ENCODE data around the gene MEX3D.
"Not testable (repeated sequence)": the region's sequence is repeated elsewhere in the genome, so short reads cannot be mapped to it uniquely, and the experiment has no call there.

The MEX3D gene

GRCh38 chr19:1551068-1552040, 16.8 kb downstream of the MEX3D start:
- no peak for TF ChIP-seq GABPA (IDR thresholded peaks at IDR 0.05; ENCODE audit: low read depth)
- no peak for TF ChIP-seq CTCF (IDR thresholded peaks at IDR 0.05; ENCODE audit: insufficient read depth, low read length)
- TF ChIP-seq SPI1 (IDR thresholded peaks at IDR 0.05; ENCODE audit: borderline replicate concordance, low read depth), result no peak
- TF ChIP-seq POLR2AphosphoS5 (IDR thresholded peaks at IDR 0.05; ENCODE audit: low read depth), result no peak
- DNase-seq (ENCODE audit: low read depth in 1 of 2, low spot score in 1 of 2), result no peak
- H3K27me3 ChIP-seq (ENCODE audit: insufficient read depth, poor library complexity, severe bottlenecking), result no peaks in the 10 kb centered on the region
- no peak overlapping the region for H3K27ac ChIP-seq (replicated peaks)
- no peak overlapping the region for H3K4me3 ChIP-seq (replicated peaks; ENCODE audit: insufficient read depth, low read length)

GRCh38 chr19:1549332-1549945, 18.7 kb downstream of the MEX3D start:
- Histone ChIP-seq H3K27ac (replicated peaks) (no peak overlapping the region), H3K4me3 (replicated peaks; ENCODE audit: insufficient read depth, low read length) (no peak overlapping the region), H3K27me3 (ENCODE audit: insufficient read depth, poor library complexity, severe bottlenecking) (peaks cover 3% of the 10 kb centered on the region)
- DNase-seq (ENCODE audit: low read depth in 1 of 2, low spot score in 1 of 2), result no peak
- TF ChIP-seq CTCF (IDR thresholded peaks at IDR 0.05; ENCODE audit: insufficient read depth, low read length) (no peak), POLR2AphosphoS5 (IDR thresholded peaks at IDR 0.05; ENCODE audit: low read depth) (no peak), GABPA (IDR thresholded peaks at IDR 0.05; ENCODE audit: low read depth) (no peak), REST (IDR thresholded peaks at IDR 0.05; ENCODE audit: insufficient replicate concordance, low read depth) (no peak), SPI1 (IDR thresholded peaks at IDR 0.05; ENCODE audit: borderline replicate concordance, low read depth) (no peak)

- Histone ChIP-seq H3K27me3 (ENCODE audit: insufficient read depth, poor library complexity, severe bottlenecking) (peaks cover 20% of the 10 kb centered on the region), H3K27ac (replicated peaks) (no peak overlapping the region), H3K4me3 (replicated peaks; ENCODE audit: insufficient read depth, low read length) (no peak overlapping the region)
- DNase-seq (ENCODE audit: low read depth in 1 of 2, low spot score in 1 of 2), result no peak
- TF ChIP-seq CTCF (IDR thresholded peaks at IDR 0.05; ENCODE audit: insufficient read depth, low read length) (no peak), POLR2AphosphoS5 (IDR thresholded peaks at IDR 0.05; ENCODE audit: low read depth) (no peak), SPI1 (IDR thresholded peaks at IDR 0.05; ENCODE audit: borderline replicate concordance, low read depth) (no peak), REST (IDR thresholded peaks at IDR 0.05; ENCODE audit: insufficient replicate concordance, low read depth) (no peak), GABPA (IDR thresholded peaks at IDR 0.05; ENCODE audit: low read depth) (no peak)
Measured at GRCh38 chr19:1540365-1540925, 27.7 kb downstream of the MEX3D start.

- not testable (repeated sequence) for H3K4me3 ChIP-seq (replicated peaks; ENCODE audit: insufficient read depth, low read length); H3K27ac ChIP-seq (replicated peaks); DNase-seq (ENCODE audit: low read depth in 1 of 2, low spot score in 1 of 2)
- peaks cover 20% of the 10 kb centered on the region for H3K27me3 ChIP-seq (ENCODE audit: insufficient read depth, poor library complexity, severe bottlenecking)
Measured at GRCh38 chr19:1539749-1540148, 28.4 kb downstream of the MEX3D start.
